NAMALWA (cell line): Measurements from ENCODE around the gene MIDN.
A peak's percentile ranks its signal among the peaks of the same experiment; 100 is the strongest.

Source experiments
- DNase-seq: peaks from one replicate; pipeline ENCODE4 v3.0.0-alpha.2; 2015; ENCODE audit warnings: low spot score

The MIDN gene

DNA sequence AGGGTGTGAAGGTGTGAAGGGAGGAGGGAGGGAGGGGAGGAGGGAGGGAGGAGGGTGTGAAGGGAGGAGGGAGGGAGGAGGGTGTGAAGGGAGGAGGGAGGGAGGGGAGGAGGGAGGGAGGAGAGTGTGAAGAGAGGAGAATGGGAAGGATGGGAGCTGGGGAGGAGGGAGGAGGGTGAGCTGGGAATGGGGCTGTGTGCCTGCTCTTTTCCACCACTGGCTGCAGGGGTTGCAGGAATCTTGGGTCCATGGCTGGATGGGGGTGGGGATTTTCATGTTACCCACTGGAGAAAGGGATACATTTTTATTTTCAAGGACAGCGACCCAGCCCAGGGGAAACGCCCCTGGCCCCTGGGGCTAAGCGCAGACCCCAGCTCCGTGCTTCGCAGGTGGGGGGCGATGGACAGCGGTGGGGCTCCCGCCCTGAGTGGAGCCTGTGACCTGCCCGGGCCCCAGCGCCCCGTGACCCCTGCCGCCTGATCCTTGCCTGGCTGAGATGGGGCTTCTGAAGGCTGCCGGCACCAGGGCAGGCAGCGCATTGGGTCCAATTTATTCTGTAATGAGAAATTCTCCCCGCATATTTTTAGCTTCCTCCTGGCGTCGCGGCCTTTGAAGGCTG is 34.3 kb downstream of the MIDN start:
- peak; percentile 47 for DNase-seq

DNA sequence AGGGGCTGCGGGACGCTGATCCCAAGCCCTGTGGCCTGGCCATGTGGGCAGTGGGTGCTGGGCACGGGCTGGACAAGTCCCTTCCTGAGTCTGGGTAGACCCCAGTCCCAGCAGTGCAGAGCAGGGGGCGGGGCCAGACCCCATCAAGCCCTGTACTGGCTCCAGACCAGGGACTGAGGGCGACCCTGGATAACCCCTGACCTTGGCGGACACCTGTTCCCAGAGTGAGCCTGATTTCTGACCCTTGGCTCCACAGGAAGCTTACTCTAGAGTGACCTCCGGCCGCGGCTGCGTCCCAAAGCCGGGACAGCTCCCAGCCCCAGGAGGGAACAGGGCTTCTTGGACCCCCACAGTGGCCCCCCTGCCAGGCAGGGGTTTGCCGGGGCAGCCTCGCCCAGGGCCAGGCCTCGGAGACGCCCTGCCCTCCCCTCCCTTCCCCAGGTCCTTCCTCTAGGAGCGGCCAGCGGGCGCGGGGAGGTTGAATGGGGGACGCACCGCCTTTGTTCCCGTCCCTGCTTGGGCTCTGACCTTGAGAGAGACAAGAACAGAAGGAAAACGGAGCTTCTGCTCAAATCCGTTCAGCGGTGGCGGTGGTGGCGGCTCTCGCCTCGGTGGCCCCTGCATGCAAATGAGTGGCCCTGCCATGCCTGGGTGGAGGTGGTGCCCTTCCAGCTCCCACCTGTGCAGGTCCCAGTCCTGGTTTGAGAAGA is 35.0 kb downstream of the MIDN start:
- DNase-seq, result no peak

DNA sequence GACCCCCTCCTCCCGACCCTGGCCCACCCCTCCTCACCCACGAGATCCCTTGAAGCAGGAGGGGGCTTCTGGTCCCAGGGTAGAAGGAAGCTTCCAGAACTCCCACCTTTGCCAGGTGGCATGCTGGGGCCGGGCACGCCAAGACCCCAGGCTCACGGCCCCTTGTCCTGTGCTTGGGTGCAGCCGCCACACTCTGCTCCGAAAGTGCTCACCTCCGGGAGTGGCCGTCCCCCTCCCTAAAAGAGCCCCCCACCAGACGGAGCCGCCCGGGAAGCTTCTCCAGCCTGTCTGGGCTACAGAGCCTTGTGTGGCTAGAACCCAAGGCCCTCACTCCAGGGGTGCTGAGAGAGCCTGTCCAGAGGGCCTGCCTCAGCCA is 35.5 kb downstream of the MIDN start:
- no peak for DNase-seq

DNA sequence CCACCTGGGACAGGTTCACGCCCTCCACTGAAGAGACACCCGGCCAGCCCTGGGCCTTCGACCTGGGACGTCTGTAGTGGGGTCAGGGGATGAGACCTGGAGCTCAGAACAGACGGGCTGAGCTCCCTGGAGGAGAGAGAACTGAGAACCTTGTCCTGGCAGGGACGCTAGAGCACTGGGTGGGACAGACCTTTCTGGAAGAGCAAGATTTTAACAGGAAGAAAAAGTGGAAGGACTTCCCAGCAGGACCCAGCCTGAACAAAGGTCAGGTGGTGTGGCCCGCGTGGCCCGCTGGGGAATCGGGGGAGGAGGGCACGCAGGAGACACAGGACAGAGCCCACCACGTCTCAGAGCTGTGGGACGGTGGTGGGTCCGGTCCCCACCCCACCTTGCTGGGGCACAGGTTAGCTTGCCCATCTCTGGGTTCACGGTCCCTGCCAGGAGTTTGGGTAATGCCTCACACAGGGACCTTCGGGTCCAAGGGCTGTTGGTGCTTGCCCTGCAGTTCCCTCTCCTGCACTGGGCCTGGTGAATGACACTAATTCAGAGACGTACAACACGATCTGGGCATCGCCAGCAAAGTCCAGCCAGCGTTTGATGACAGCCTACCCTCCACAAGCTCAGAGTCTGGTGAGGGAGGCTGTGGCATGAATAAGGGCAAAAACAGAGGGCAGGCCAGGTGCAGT is 36.1 kb downstream of the MIDN start:
- peak; percentile 33 for DNase-seq

DNA sequence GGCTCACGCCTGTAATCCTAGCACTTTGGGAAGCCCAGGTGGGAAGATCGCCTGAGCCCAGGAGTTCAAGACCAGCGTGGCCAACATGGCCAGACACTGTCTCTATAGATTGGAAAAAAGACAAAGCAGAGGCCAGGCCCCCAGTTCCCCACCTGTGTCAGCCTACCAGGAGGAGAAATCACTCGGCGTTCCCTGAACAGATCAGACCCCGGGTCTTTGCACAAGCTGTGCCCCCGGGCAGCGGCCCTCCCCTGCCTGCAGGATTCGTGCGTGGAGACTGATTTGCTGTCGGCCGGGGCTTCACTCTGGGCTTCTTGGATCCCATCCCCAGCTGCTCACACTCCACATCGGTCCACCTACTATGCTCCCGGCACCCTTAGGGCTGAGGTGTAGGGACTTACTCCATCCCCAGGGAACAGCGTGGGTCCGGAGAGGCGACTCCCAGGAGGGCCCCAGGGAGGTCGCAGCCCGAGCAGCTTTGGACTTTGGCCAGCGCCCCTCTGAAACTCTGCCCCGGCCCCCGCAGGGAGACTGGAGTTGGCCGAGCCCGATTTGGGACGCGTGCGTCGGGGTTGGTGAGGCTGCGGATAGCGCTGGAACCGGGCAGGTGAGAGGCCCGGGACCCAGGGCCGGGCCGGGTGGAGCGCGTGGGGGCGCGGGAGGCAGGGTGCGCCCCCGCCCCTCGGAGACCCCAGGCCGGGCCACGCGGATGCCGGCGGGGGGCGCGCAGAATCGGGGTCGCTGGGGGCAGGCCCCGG is 36.8 kb downstream of the MIDN start:
- DNase-seq, result no peak

DNA sequence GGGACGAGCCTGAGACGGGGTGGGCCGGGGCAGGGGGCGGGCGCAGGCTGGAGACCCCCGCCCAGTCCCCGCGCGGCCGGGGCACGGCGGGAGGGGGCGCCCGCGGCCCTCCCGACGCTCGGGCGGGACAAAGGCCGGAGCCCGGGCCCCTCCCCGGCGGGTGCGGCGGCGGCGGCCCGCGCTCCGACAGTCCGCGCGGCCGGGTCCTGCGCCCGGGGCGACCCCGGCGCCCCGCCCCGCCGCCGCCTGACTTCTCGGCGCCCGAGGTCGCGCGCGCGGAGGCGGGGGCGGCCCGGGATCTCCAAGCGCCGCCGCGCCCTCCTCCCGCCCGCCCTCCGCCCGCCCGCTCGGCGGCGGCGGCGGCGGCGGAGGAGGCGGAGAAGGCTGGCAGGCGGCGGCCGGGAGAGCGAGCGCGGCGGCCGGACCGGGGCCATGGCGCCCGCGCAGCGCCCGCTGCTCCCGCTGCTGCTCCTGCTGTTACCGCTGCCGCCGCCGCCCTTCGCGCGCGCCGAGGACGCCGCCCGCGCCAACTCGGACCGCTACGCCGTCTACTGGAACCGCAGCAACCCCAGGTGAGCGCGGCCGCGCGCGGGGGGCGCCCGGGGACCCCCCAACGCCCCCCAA is 37.5 kb downstream of the MIDN start, which contains the start of gene EFNA2:
TSS of gene EFNA2 (plus strand) at position 137 of the 624 bp plus-strand sequence. CDS start at position 433, 296 bp downstream.
- DNase-seq, result no peak

DNA sequence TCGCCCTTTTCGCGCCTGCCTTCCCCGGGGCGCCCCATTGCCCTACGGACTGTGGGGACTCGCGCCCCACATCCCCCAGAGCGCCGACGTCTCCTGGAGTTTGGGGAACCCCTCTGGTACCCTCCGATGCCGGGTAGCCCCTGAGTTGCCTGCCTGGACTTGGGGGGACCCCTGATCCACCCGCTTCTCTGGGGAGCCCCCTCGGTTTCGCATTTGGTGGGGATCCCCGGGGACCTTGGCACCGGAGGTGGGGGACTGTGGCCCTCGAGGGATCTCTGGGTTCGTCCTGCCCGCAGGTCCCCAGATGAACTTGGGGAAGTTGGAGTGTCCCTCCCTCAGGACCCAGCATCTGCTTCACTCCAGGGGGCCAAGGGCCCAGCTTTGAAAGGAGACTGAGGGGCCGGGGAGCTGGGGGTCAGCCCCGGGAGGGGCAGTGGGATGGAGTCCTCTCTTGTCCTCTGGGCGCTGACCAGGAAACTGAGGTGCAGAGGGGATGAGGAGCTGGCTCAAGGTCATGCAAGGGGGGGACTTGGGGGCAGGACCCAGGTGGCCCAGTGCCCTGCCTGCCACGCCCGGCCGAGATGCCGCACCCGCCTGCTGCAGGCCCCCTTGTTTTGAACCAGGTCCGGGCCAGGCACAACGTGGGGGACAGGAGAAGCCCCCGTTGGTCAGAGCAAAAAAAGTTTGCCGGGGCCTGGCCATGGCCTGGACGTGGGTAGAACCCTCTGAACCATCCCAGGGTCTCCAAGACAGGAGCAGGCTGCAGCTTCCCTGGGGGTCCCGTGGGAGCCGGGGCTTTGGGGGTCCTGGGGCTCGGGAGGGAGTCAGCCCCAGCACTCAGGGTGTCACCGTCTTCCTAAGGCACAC is 38.3 kb downstream of the MIDN start:
- no peak for DNase-seq

DNA sequence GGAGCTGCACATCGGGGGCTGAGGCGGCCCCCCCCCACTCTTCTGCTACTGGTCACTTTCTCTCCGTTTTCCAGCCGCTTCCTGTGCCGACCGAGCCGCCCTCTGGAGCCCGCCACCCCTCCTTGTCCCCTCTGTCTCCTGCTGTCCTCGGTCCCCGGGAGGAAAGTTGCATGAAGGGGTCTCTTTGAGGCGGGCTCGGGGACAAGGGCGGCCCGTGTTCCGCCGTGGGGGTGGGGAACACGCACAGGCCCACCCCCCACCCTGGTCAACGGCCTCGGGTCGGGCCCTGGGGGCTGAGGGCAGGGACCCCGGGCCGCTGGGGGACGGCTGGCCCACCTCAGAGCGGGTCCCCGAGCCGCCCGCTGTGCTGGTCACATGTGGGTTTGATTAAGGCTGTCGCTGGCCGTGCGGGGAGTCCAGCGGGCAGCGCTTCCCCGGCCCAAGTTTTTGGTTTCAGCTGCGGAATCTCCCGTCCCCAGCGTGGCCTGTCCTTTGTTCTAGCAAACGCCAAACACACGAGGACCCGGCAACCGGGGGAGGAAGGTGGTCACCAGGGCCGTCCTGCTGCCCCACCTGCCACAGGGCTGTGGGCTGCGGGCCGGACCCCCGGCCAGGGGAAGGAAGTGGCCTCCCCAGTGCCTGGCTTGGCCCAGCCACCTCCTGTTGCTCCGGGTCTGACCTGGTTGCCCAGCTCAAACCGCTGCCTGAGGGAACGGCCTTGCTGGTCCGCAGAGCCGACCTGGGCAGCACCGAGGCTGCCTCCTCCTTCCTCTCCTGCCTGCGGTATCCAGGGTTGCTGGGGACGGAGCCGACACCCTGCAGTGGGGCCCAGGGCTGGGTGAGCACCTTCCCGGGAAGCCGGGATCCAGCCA is 39.2 kb downstream of the MIDN start:
- no peak for DNase-seq

DNA sequence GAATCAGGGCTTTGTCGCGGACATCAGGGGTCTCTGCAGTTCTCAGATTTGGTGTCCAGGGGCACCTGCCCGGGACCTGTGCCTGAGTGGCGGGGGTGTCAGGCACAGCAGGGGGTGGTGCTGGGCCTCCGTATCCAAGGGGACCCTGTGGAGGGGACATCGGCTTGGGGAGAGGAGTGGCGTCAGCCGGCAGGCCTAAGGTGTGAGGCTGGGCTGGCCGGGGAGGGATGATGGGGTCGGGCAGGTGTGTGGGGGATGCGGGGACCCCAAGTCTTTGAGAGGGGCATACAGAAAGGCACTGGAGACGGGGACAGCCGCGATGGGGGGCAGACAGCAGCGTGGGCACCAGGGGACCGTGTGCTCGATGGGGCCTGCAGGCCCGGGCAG is 39.8 kb downstream of the MIDN start:
- DNase-seq, result no peak

DNA sequence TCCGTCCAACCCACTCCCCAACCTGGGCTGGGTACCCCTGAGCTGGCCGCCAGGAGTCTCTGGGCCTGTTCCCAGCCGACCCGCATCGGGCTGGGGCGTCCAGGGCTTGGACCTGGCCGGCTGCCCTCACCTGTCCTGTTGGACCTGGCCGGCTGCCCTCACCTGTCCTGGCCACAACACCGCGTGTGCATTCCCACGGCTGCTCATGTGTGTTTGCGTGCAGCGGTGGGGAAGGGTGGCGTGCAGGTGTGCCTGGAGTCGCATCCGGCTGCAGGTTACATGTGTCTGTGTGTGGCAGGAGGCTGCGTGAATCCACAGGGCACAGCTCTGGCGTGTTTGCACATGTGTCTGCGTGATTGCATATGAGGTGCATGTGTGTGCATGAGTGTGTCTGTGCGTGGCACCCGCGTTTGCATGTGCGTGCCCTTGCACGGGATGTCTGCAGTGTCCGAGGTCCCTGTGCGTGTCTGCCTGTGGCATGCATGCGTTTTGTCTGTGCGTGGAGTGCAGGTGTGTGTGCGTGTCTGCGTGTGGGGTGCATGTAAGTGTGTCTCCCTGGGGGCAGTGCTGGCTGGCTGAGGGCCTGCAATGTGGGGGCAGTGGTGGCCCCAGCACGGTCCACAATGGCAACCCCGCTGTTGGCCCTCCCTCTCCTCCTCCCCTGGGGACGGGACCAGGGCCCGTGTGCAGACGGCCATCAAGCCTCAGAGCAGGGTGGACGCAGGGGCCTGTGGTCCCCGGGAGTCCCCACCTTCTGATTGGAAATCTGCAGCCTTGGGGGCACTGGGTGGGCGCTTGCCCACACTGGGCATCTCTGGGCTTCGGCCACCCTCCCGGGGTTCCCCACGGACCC is 40.7 kb downstream of the MIDN start:
- peak; percentile 46 for DNase-seq

DNA sequence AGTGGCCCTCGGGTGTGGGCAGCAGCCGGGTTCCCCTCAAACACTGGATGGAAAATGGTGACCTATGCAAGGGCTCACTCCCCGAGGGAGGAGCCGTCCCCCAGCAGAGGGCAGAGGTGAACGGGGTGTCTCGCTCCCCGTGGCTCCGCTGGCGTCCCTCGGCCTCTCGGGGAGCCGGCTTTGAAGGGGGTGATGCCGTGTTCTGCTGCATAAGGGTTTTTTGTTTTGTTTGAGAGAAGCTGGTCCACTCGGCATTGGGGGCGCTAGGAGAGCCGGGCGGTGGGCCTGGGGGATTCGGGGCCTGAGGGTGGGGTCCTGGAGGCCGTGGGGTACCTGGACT is 41.3 kb downstream of the MIDN start:
- DNase-seq, result peak; percentile 40

DNA sequence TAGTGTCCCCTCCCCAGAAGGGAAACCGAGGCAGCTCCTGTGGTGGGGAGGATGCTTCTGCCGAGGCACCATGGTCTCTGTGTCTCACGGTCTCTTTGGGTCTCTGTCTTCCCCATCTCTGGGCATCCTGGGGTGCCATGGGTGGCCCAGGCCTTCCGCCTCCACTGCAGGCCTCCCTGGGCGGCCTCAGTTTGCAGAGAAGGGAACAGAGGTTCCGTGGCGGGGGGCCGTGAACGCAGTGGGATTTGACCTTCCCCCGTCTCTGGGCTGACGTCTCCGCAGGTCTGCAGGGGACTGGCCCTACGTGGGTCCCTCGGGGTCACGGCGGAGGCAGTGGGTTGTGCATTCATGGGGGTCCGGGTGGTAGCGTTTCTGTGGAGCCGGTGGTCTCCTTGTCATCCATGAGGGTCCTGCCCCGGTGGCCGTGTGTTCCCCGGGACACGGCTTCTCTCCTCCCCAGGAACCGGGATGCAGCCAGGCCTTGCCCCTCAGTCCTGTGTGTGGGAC is 41.9 kb downstream of the MIDN start:
- no peak for DNase-seq

DNA sequence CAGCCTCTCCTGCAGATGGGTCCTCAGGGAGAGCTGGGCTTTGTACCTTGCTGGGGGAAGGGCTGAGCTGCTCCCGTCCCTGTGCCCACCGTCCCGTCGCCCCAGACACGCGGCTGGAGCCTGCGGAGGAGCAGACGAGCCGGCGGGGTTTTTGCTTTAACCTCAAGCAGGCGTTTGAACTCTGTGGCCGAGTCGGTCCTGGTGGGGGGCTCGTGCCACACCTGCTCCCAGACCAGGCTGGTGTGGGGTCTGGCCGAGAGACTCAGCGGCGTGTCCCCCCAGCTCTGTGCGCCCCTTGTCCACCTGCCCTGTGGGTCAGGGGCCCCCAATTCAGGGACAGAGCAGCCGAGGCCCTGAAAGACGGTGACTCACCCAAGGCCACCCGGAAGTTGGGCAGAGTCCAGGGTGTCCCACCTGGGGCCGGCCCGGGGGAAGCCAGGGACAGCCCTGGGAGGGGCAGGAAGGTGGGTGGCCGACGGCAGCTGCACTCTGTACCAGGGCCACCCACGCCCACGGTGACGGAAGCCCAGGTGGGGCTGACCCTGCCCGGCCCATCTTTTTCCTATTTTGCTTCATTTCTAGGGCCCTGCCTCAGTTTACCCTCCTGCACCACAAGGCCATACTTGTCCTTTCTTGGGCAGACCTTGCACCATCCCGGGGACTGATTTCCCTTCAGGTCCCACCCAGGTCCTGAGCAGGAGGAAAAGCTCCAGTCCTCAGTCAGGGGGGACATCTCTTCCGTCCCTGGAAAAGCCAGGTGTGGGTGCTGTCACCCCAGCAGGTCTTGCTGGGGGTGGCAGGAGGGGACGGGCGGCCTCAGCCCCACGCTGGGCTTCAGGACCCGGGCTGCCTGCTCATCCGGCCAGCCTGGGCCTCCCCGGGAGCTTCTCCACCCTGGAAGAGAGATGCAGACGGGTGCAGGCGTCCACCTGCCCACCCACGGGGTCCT is 42.6 kb downstream of the MIDN start:
- no peak for DNase-seq

DNA sequence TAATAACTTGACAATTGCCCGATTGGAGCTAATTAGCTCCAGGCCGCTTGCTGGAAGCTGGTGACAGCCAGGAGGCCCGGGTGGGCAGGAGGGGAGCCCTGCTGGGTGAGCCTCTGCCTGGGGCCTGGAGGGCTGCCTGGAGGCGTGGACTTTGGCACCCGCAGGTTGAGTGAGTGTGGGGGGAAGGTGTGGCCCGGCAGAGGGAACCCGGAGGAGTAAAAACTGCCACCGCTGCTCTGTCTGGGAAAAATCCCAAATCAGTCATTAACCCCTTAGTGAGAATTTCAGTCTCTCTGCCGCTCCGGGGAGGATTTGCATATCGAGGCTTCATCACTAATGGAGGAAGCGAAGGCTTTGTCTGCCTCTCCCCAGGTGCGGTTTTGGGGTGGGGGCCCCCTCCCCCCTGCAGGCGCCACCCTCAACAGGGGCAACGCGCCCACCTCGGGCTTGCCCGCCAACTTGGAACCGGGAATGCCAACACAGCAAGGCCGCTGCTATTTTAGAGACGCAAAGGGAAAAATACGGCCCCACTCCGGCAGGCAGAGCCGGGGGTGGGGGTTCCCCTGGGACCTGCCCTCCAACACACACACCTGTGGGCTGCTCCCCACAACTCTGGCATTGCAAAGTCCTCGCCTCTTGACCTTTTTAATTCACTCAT is 43.5 kb downstream of the MIDN start:
- DNase-seq, result peak; percentile 47

DNA sequence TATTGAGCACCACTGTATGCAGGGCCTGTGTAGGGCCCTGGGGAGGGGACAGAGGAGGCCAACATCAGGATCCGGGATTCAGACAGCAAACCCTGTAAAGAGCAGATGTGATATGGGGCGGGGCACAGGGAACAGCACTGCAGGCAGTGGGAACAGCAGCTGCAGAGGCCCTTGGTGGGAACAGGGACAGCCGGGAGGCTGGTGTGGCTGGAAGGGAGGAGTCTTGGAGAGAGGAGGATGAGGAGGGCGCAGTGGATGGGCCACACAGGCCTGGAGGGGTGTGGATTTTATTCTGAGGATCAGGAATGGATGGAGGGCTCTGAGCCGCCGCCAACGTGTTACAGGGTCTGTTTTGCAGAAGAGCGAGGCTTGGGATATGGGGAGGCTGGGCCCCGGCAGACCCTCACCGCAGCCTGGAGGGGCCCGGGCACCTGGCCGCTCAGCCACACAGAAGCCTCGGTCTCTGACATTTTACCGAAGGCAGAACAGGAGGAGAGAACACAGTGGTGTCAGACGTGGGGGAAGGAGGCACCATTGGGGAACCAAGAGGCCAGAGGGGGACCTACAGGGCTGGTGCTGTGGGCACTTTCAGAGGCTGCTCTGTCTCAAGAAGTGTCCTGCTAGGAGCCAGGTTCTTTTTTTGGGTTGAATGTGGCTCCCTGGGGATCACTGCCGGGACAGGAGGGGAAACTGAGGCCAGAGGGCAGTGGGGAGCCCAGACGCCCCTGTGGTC is 44.2 kb downstream of the MIDN start:
- DNase-seq, result no peak

DNA sequence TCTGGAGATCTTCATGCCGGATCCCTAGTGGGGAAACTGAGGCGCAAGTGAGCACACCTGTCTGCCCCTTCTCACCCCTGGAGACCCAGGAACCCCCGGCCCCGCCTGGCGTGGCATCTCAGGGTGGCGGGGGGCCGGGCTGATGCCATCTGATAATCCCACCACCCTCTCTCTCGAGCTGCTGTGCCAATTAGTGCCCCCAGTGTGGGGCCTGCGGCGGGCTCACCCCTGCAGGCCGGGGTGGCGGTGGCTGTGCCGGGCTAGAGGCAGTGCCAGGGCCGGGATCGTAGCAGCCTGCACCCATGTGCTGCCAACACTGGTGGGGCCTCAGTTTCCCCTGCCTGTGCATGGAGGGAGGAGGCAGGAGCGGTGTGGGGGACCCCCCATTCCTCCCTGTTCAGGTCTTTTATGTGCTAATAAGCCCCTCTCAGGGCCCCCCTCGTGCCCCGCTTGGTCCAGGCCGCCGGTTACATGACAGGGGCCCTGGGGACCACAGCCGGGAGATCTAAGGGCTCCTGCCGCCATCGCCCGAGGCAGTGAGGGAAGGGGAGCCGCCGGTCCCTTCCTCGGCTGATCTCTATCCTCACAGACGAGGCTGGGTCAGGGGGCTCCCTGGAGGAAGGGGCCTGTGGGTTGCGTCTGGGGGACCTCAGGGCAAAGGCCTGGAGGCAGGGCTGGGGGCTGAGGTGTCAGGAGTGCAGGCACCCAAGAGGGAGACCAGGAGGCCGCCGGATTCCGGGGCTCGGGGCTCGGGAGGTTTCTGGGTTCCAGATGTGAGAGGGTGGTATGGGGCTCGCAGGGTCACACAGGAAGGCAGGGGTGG is 45.6 kb downstream of the MIDN start:
- DNase-seq, result no peak
